HPDE6-E6E7 (cell line): Measurements from ENCODE around the gene CLEC5A.
"Not testable (repeated sequence)": the region's sequence is repeated elsewhere in the genome, so short reads cannot be mapped to it uniquely, and the experiment has no call there.

ENCODE experiments used
- DNase-seq: peaks from one replicate; pipeline ENCODE4 v3.0.0; 2011; ENCODE audit warnings: missing footprints; ENCODE audit errors: extremely low spot score

CLEC5A gene

DNA sequence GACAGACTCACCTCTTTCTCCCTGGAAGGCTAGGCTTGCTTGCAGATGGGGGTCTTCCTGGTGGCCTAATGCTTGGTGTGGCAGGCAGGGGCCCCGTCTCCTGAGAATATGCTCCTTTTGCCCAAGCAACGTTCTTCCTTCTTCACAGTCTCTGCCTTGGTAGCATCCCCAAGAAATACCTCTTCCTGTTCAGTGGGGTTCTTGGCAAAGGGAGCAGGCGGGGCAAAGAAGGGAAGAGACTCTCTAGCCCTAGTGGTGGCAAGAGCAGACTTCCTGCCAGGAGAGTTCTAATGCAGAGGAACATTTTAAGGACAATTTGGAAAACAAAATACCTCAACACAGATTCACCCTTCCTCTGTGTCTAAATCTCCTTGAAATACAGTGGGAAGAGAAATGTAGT is at the start of gene CLEC5A:
Gene CLEC5A (minus strand): TSS at position 179 of the 400 bp plus-strand sequence. CDS start 682 bp downstream, outside the sequence.
- DNase-seq, result no peak

DNA sequence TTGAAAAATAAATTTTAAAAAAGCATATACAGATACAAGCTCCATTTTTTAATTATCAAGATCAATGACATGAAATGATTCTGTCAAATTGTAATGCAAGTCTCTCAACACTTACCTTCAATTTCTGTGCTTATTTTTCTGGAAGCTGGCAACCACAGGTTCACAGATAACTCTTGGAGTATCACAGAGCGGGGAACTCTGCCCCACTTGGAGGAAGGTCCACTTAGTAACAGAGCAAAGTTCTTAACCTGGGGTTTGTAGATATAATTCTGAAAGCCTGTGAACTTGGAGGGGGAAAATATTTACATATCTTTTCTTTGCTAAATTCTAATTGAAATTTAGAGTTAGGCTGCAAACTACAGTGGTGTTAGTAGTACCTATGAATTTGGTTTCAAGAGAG is 46.6 kb upstream of the CLEC5A start:
- no peak for DNase-seq

DNA sequence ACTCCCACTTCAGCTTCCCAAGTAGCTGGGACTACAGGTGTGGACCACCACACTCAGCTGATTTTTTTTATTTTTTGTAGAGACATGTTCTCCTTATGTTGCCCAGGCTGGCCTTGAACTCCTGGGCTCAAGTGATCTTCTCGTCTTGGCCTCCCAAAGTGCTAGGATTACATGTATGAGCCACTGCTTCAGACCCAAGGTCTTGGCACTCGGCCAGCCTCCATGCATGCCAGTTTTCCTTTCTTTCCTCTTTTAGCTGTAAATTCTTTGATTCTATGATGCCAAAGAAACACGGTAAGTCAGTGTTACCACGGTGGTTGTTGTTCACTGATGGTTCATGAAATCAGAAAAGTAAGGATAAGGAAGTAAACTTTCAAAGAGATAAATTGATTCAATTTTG is 45.9 kb upstream of the CLEC5A start:
- no peak for DNase-seq

DNA sequence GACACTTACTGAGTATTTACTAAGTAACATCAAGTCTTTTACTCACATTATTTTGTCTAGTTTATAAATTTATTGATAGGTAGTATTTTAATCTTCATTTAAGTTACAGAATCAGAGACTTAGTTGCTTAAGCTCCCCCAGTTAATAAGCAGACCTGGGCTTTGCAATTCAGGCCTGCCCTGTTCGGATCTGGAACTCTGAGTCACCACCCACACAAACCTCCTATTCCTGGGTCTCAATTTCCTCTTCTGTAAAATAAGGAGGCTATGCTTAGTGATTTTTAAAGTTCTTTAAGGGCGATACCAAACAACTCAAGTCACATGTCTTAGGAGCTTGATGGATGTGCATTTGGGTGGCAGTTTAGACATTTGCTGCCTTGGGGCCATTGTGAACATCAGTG is 45.4 kb upstream of the CLEC5A start:
- DNase-seq, result no peak

DNA sequence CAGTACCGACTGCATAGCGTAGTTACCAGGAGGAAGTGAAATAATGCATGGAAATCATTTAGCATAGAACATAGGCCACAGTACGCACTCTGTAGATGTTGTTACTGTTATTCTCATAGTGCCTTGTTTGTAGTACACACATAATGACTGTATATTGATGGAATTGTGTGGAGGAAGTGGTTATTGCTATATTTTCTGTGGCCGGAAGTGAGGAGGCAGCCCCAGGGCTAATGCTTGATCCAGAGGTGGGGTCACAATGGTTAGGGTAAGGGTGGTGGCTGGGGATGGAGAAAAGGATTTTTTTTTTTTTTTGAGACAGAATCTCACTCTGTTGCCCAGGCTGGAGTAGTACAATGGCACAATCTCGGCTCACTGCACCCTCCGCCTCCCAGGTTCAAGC is 44.4 kb upstream of the CLEC5A start:
- no peak for DNase-seq

DNA sequence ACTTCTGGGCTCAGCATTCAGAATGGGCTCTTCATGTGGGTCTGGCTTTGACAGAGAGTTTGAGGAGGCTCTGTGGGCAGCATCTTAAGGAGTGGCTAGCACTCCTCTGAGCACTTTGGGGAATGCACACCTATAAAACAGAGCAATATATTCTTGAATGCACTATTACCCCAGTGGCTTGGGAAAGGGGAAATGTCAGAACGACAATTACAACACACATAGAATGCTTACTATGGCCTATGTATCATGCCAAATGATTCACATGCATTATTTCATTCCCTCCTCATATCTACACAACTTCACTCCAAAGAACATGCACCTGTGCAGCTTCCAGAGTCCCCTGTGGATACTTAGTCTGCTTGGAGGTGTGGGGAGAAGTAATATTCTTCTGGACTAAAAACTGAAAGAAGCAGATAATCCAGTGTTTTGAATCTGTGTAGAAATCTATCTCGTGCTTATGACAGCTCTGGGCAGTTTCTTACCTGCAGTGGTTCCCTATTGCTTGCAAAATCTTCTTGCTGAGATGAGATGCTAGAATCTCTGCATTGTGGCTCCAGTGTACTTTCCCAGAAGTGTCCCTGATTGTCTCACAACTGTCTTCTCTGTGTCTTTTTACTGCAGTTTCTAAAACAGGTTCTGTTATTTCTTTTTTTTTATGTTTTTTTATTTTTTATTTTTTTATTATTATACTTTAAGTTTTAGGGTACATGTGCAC is 43.4 kb upstream of the CLEC5A start:
- no peak for DNase-seq

DNA sequence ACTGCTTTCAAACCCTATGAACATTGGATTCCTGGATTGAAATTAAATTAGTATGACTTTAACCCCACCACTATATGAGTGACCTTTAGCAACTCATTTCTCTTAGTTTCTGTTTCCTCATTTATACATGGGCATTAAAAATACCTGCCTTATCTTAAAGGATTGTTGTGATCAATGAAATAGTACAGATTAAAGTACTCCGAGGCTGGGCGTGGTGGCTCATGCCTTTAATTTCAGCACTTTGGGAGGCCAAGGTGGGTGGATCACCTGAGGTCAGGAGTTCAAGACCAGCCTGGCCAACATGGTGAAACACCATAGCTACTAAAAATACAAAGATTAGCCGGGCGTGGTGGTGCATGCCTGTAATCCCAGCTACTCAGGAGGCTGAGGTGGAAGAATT is 41.0 kb upstream of the CLEC5A start:
- not testable (repeated sequence) for DNase-seq

DNA sequence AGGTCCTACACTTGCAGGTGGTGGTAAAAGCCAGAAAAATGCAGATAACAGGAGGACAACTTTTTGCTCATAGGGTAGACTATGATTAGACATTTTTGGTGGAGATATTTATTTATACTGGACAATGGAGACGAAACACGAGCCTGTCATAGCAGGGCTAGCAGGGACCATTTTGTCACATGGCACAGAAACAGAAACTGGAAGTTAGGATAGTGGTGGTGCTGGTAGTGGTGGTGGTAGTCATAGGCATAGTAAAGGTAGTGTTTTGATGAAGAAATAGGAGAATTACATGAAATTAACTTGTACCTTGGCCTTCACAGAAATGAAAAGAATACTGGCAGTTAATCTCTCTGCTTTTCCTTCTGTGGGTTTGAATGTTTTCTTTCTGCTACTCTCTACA is 40.1 kb upstream of the CLEC5A start:
- DNase-seq, result no peak

DNA sequence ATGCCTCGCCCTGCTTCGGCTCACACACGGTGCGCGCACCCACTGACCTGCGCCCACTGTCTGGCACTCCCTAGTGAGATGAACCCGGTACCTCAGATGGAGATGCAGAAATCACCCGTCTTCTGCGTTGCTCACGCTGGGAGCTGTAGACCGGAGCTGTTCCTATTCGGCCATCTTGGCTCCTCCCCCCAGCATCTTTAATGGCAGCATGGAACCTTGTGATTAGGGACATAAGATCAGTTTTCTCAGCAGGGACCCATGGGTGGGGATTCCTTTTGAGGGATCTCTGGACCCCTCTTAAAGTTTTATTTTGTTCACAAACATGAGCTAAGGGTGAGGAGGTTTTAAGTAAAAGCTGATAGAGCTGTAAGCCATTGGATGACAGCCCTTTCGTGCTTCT is 39.2 kb upstream of the CLEC5A start:
- not testable (repeated sequence) for DNase-seq

DNA sequence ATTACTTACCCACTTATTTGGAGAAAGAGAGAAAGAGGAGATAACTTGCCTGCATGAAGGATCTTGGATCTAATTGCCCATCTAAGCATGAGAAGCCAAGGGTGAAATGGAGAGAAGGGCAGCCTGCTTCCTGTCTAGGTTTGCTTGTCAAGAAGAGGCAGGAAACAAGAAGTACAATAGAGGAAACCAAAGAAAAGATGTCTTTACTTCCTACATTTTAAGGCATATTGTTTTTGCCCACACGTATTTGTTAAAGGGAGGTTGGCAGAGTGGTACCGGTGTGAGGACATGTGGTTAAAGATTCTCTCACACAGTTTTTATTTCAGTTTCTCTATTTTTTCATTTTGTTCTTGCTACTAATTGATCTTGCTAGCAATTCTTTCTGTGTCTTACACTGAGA is 32.8 kb upstream of the CLEC5A start:
- no peak for DNase-seq

DNA sequence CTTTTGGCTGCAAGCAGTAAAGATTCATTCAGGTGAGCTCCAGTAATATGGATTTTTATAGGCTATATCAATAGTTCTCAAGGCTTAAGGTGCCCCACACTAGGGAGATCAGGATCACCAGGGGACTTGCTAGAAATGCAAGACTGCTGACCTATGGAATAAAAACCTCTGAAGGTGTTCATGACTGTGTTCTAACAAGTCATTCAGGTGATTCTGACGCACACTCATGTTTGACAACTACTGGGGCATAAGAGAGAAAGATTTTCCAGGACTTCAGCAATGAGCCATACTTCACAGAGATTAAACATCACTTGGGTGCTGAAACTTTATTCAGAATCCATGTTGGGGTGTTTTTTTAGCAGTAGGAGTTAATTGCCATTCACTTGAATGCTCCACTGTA is 31.6 kb upstream of the CLEC5A start:
- DNase-seq, result no peak

DNA sequence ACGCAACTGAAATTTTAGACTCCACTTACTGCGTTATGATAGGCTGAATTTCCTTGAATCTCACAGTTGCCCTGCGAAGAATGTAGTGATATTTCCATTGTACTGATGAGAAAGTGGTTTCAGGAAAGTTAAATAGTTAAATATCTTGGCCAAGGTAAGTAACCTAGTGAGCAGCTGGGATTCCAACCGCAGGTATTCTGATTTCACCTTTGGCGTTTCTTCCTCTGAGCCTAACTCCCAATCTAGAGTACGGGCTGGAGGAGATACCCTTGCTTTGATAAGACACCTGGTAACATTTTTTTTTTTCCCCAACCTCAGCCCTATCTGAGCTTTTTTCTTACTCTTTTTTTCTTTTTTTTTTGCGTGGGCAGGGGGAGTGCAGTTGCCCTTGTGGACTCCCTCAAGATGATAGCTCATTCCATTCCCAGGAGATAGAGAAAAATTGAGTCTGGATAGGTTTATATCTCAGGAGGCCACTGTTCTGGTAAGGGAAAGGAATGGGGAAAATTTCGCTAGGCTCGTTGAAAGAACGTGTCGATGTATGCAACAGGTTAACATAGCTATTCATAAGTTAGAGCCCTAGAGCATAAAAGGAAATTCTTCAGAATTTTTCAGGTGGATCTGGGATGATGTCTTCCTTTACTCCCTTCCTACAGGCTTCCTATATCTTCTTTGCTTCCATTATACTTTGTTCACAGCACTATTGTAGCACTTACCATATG is 29.9 kb upstream of the CLEC5A start:
- DNase-seq, result no peak

DNA sequence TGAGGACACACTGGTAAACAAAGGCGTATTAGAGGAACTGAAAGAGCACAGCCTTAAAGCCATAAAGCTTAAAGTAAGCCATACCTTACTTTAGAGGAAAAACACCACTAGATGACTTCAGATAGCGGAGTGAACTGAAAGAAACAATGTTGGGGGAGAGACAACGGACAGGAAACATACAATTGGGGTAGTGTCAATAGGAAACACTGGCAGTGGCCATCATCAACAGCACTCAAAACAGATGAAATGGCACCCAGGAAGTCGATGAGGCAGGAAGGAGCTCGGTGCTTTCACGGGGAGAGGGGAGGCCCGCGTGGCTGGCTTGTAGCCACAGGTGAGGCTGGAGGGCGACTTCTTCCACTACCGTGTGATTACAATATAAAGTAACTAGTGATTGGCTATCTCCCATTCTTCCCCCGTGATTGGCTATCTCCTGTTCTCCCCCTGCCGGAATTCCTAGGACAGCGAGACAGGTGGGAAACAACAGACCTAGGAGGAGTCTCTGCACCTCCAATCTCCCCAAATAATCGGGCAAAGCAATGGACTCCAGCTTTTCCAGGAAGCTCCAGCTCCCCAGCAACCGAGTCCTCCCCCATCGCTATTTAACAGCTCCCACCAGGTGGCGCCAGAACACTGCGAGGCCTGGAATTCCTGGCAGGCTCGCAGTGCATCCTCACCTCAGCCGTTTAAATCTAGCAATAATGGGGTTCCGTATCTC is 29.2 kb upstream of the CLEC5A start:
- peak; percentile 85 for DNase-seq

DNA sequence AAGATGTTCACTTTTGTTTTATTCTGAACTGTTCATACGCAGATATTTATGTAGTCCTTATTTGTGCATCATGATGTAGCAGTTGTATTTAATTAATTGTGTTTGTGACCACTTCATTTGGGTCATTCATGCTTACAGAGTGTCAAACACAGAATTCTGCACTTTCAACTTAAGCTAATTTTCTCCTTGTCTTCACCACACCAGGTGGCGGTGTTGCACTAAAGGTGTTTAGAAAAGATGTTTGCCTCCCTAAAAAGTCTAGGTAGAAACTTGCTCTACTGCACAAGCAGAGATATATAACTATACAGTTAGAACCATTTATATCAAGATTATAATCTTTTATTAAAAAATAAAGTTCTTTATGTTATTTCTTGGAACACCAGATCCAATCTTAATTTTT is 28.1 kb upstream of the CLEC5A start:
- no peak for DNase-seq

DNA sequence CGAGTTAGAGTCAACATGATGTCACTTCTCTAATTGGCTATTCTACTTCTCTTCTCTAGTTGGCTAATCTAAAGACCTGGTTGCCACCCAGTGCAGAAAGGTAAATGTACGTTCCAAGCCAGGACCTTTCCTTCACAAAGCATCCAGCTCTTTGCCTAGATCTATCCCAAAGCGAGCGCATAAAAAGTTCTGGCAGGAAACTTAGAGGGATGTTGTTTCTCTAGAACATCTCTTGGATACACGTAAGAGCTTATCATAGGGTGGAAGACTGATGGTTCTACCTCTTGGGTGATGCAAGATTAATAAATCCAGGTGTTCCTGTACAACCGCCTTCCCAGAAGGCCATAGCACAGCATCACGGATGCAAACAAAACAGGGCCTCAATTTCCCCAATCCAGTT is 26.9 kb upstream of the CLEC5A start, which contains the start of gene TAS2R38:
Gene TAS2R38 (minus strand): TSS at position 101 of the 400 bp plus-strand sequence. CDS start 84 bp downstream, at position 17.
- DNase-seq, result no peak

DNA sequence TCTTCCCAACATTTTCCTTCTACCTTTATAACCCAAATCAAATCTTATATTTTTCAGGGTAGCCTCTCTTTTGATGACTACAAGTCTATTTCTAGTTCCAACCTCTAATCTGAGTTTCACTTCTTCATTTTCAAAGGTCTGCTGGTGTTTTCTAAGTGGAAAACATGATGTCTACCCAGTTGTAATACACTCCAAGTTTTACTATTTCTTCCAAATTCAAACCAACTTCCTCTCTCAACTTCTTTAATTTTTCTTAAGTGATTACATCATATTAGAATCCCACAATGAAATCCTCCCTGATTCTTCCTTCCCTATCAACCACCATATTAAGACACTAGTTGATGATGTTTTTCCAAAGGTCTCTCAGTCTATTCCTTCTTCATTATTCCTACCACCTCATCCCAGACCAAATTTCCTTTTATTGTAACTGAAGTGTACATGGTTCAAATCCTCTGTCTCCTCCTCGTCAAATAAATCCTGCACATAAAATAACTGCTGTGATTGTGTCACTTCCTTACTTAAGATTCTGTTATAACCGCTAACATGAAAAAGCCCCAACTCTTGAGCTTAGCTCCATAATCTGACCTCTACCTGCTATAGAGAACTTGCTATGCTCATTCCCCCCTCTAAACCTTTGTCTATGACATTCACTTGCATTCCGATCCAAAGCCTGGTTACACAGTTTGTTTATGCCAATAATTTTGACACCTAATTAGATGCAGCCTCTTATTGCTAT is 14.1 kb upstream of the CLEC5A start:
- no peak for DNase-seq

DNA sequence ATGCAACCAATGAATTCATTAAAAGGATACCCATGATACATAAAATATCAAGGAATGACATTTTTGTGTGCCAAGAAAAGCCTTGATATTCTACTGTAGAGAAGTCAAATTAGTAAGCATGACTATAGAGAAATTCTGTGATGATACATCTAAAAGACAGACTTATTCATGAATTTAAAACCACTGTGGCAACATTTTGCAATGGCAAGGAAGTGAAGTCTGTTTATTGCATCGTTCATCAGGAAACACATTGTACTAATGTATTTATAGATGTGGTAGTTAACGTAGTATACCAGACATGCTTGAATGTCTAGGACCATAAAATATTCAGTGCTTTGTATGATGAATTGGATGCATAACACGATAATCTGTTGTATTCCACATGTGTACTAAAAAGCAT is 9.3 kb upstream of the CLEC5A start:
- no peak for DNase-seq

DNA sequence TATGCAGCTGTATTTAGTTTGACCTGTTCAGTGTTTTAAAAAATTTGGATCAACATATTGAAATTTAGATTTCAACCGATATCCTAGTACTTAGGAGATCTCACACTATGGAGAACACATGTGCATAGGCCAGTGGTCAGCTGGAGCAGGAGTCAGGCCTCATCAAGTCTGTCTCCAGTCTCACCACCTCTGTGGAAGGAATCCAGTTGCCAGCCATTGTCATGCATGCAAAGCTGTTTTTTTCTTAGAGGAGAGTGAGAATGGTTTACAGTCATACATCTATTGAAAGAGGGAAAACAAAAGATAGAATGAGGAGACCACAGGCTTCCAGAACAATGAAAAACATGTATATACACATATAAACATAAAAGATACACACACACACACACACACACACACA is 7.6 kb upstream of the CLEC5A start:
- DNase-seq, result no peak

DNA sequence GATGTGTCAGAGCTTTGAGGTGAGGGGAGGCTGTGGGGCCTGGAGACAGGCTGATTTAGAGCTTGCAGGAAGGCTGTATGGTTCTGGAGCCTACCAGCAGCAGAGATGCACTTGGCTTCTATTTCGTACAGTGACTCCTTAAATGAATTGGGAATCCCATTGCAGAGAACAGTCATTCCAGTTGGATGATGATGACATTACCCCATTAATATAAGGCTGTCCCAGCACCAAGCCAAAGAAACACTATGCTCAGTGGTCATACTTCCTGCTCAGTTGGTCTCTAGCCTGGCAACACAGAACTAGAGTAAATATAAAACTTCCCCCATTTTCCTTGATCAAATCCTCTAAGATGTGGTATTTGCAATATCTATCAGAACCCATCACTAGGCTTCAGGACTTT is 5.7 kb upstream of the CLEC5A start:
- no peak for DNase-seq

DNA sequence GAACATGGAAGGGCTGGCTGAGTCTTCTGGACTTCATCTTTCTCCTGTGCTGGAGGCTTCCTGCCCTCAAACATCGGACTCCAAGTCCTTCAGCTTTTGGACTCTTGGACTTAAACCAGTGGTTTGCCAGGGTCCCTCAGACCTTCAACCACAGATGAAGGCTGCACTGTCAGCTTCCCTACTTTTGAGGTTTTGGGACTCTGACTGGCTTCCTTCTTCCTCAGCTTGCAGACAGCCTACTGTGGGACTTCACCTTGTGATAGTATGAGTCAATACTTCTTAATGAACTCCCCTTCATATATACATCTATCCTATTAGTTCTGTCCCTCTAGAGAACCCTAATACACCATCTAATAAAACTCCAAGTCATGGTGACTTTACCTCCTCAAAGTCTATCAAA is 4.0 kb upstream of the CLEC5A start:
- no peak for DNase-seq

DNA sequence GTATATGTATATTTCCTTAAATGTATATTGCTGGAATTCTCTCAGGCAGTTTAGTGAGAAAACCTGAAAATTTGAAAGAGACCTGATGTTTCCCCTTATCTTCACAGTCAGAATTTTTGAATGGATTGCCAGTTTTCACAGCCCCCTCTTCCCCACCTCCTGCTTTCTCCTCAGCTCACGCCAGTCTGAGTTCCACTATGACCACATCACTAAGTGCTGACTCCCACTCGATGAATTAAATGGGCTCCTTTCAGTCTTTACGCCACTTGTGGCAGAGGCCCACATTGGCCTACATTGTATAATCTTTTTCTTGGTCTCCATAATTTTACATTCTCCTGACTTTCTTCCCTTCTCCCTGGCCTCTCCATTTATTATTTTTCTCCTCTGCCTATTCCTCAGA is 3.1 kb upstream of the CLEC5A start:
- DNase-seq, result no peak

DNA sequence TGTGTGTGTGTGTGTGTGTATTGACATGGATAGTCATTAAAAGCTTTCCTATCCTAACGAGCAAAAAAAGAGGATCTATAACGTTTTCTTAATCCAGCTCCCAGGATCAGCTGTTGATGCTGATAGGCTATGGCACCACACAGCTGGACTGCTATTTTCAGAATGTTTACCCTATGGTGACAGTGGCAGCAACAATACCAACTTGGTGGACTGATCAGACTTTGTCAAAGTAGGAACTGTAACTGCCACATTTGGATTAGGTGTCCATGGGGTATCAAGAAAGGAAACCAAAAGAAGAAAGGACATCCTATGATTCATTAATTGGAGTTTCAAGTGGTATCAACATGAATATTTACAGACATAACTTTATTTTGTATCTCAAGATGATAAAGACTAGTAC is 2.7 kb upstream of the CLEC5A start:
- no peak for DNase-seq
